ENCODE results near the gene PKNOX2. TPM values are rescaled to one million over a fixed set of nuclear protein-coding genes. Genes with fewer than 3 reads are reported as not detected.
A peak's percentile ranks its signal among the peaks of the same experiment; 100 is the strongest.

PKNOX2 gene
- 4.0 TPM for total RNA-seq

GRCh38 chr11:125164422-125165110, at the start of gene PKNOX2:
Gene PKNOX2, plus strand, starts transcription at chr11:125164751. Its CDS starts 186,555 bp downstream, at chr11:125351306.
- DNase-seq, result peak; percentile 75

GRCh38 chr11:125117429-125117828, 47.1 kb upstream of the PKNOX2 start:
- no peak for DNase-seq

- no peak for DNase-seq
These were observed 41.2 kb upstream of the PKNOX2 start for GRCh38 chr11:125123194-125123946.

- no peak for DNase-seq
These were observed 40.5 kb upstream of the PKNOX2 start for GRCh38 chr11:125123947-125124617.

GRCh38 chr11:125124618-125124992, 39.9 kb upstream of the PKNOX2 start:
- DNase-seq, result no peak

GRCh38 chr11:125128450-125128849, 36.1 kb upstream of the PKNOX2 start:
- DNase-seq, result no peak

- no peak for DNase-seq
These were observed 35.1 kb upstream of the PKNOX2 start for GRCh38 chr11:125129316-125129993.

- no peak for DNase-seq
These were observed 32.5 kb upstream of the PKNOX2 start for GRCh38 chr11:125132071-125132470.

GRCh38 chr11:125132596-125132995, 32.0 kb upstream of the PKNOX2 start:
- DNase-seq, result no peak

GRCh38 chr11:125136001-125136400, 28.6 kb upstream of the PKNOX2 start:
- no peak for DNase-seq

GRCh38 chr11:125138966-125139365, 25.6 kb upstream of the PKNOX2 start:
- DNase-seq, result no peak

- DNase-seq, result no peak
These were observed 24.8 kb upstream of the PKNOX2 start for GRCh38 chr11:125139778-125140177.

GRCh38 chr11:125140233-125140632, 24.3 kb upstream of the PKNOX2 start:
- no peak for DNase-seq

- DNase-seq, result no peak
These were observed 23.4 kb upstream of the PKNOX2 start for GRCh38 chr11:125141178-125141577.

- no peak for DNase-seq
These were observed 22.6 kb upstream of the PKNOX2 start for GRCh38 chr11:125141686-125142535.

GRCh38 chr11:125146232-125146631, 18.3 kb upstream of the PKNOX2 start:
- DNase-seq, result no peak

- no peak for DNase-seq
These were observed 17.3 kb upstream of the PKNOX2 start for GRCh38 chr11:125147280-125147679.

- no peak for DNase-seq
These were observed 16.5 kb upstream of the PKNOX2 start for GRCh38 chr11:125148011-125148410.

GRCh38 chr11:125148743-125149142, 15.8 kb upstream of the PKNOX2 start:
- DNase-seq, result no peak

- DNase-seq, result no peak
These were observed 10.7 kb upstream of the PKNOX2 start for GRCh38 chr11:125153837-125154236.

- no peak for DNase-seq
These were observed 10.0 kb upstream of the PKNOX2 start for GRCh38 chr11:125154378-125155099.
